Erythroblast (primary cell): ENCODE data around the gene C7.

Experiments used
- GATA1 ChIP-seq: IDR thresholded peaks from 2 replicates; pipeline ENCODE4 v1.6.1; 2011; ENCODE audit warnings: low read depth, mild to moderate bottlenecking, control low read depth, low read length, moderate library complexity
- POLR2A ChIP-seq: IDR thresholded peaks from 2 replicates; pipeline ENCODE4 v1.6.1; 2011; ENCODE audit warnings: mild to moderate bottlenecking, low read length

DNA sequence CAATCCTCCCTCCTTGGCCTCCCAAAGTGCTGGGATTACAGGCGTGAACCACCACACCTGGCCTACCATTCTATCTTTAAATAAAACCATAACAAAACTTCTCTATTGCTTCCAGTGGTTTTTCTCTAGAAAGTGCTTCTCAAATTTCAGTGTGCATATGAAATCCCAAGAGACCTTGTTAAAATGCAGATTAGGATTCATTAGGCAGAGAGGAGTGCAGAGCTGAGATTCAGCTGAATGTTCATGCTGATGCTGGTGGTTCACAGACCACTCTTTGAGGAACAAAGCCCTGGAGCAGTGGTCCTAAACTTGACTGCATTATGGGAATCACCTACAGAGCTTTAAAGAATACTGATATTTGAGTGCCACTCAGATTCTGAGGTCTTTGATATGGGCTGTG, 39.9 kb upstream of the C7 start:
- no peak for TF ChIP-seq POLR2A
- no peak for TF ChIP-seq GATA1
